OCI-LY1 (cell line): ENCODE data around the gene MTPN.

Experiments used
- H2AFZ ChIP-seq: fragments of 200-600 bp; sonication (generic), shearing (Covaris generic); 2 replicates; pipeline ENCODE4 v1.6.0; 2014; ENCODE audit warnings: antibody characterized with exemption, mild to moderate bottlenecking, low read length
- H3F3A ChIP-seq: fragments of 200-600 bp; sonication (generic), shearing (Covaris generic); 2 replicates; pipeline ENCODE4 v1.6.0; 2014; ENCODE audit warnings: mild to moderate bottlenecking, antibody characterized with exemption, low read length, moderate library complexity; ENCODE audit not compliant: insufficient read depth
- H3K27ac ChIP-seq: fragments of 200-600 bp; sonication (generic); 2 replicates; pipeline ENCODE4 v1.5.1; 2014; ENCODE audit warnings: low read length, mixed run types, mild to moderate bottlenecking, low read depth; ENCODE audit not compliant: poor library complexity, severe bottlenecking
- H3K27me3 ChIP-seq: fragments of 200-600 bp; sonication (generic); 2 replicates; pipeline ENCODE4 v1.6.0; 2014; ENCODE audit warnings: antibody characterized with exemption, mild to moderate bottlenecking, low read length, moderate library complexity; ENCODE audit not compliant: insufficient read depth
- H3K36me3 ChIP-seq: fragments of 200-600 bp; sonication (generic); 2 replicates; pipeline ENCODE4 v1.6.1; 2014; ENCODE audit warnings: mild to moderate bottlenecking, antibody characterized with exemption, low read length, moderate library complexity, mixed read lengths; ENCODE audit not compliant: insufficient read depth
- H3K4me1 ChIP-seq: fragments of 200-600 bp; sonication (generic); 2 replicates; pipeline ENCODE4 v1.5.1; 2014; ENCODE audit warnings: mild to moderate bottlenecking, low read length, moderate library complexity; ENCODE audit not compliant: insufficient read depth, severe bottlenecking
- H3K4me2 ChIP-seq: fragments of 200-600 bp; sonication (generic), shearing (Covaris generic); 2 replicates; pipeline ENCODE4 v1.6.1; 2014; ENCODE audit warnings: low read length
- H3K4me3 ChIP-seq: fragments of 200-600 bp; sonication (generic); 2 replicates; pipeline ENCODE4 v1.5.1; 2014; ENCODE audit warnings: low read length, low read depth, mild to moderate bottlenecking, mixed read lengths; ENCODE audit not compliant: poor library complexity, severe bottlenecking
- H3K79me2 ChIP-seq: fragments of 200-600 bp; shearing (Covaris generic); 2 replicates; pipeline ENCODE4 v1.6.1; 2016; ENCODE audit warnings: mixed run types, low read length, mixed read lengths; ENCODE audit not compliant: insufficient read depth
- H3K9ac ChIP-seq: fragments of 200-600 bp; sonication (generic), shearing (Covaris generic); 2 replicates; pipeline ENCODE4 v1.6.1; 2014; ENCODE audit warnings: mild to moderate bottlenecking, low read length, mixed read lengths
- H3K9me2 ChIP-seq: fragments of 200-600 bp; sonication (generic), shearing (Covaris generic); 2 replicates; pipeline ENCODE4 v1.6.1; 2014; ENCODE audit warnings: low read depth, mild to moderate bottlenecking, low read length, mixed read lengths
- H3K9me3 ChIP-seq: fragments of 200-600 bp; shearing (Covaris generic); 2 replicates; pipeline ENCODE4 v1.6.1; 2014; ENCODE audit warnings: low read length, mixed read lengths
- H4K20me1 ChIP-seq: fragments of 200-600 bp; sonication (generic), shearing (Covaris generic); 2 replicates; pipeline ENCODE4 v1.6.0; 2016; ENCODE audit warnings: mild to moderate bottlenecking, low read length; ENCODE audit not compliant: insufficient read depth
- EZH2 ChIP-seq: fragments of 200-600 bp; sonication (generic), shearing (Covaris generic); IDR thresholded peaks from 2 replicates; pipeline ENCODE4 v1.8.0; 2017; ENCODE audit warnings: borderline replicate concordance, mixed run types, mild to moderate bottlenecking, antibody characterized with exemption, low read length, moderate library complexity, mixed read lengths
- TF ChIP-seq, protein P1 (sequence below): fragments of 200-600 bp; sonication (generic), shearing (Covaris generic); IDR thresholded peaks from 2 replicates; pipeline ENCODE4 v1.5.1; 2017; ENCODE audit warnings: mild to moderate bottlenecking, antibody characterized with exemption, low read length, moderate library complexity, mixed read lengths

MTPN gene, protein sequence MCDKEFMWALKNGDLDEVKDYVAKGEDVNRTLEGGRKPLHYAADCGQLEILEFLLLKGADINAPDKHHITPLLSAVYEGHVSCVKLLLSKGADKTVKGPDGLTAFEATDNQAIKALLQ

DNA sequence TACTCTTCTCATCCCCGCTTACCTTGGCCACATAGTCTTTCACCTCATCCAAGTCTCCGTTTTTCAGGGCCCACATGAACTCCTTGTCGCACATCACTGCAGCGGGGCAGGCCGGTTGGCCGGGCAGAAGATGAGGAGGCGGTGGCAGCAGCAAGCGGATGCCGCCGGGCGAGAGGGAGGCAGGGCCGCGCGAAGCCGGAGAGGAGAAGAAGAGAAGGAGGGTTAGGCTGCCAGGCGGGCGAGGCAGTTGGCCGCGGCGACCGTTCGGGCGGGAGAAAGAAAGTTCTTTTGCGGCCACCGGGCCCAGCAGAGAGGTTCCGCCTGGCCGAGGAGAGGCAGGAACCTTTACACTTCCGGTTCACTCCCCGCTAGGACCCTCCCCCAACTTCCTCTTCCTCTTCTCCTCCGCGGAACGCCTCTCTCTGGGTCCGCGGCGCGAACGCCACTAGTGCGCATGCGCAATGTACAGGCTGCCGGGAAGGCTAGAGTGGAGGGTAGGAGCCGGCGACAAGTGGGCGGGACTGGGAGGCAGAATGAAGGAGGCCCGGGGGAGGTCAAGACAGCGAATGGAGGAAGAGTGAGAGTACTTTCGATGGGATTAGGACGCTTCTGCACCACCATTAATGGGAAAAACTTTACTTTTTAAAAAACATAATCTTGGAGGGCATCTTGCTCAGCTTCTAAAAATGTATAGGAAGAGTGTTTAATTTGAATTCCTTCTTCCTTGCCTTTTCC lies at the start of gene MTPN:
TSS of gene MTPN (minus strand) at position 353 of the 735 bp plus-strand sequence. CDS start at position 94, 259 bp downstream.
- Histone ChIP-seq H3K36me3 (peaks cover 31% of the 10 kb centered on the region), H3K9me2 (no peaks in the 10 kb centered on the region), H3K9me3 (no peaks in the 10 kb centered on the region), H4K20me1 (no peaks in the 10 kb centered on the region; the same call in 1 of the 2 replicates), H3K4me1 (peaks cover 55% of the 10 kb centered on the region), H3K4me2 (peak within 1 kb of the TSS; percentile 96), H3K27me3 (no peaks in the 10 kb centered on the region), H2AFZ (peak within 1 kb of the TSS; percentile 42), H3K9ac (peak within 1 kb of the TSS; percentile 81), H3K4me3 (peak within 1 kb of the TSS; percentile 83), H3K79me2 (peaks cover 48% of the 10 kb centered on the region), H3K27ac (peak within 1 kb of the TSS; percentile 75), H3F3A (no peaks in the 10 kb centered on the region)
- TF ChIP-seq EZH2 = no peak

DNA sequence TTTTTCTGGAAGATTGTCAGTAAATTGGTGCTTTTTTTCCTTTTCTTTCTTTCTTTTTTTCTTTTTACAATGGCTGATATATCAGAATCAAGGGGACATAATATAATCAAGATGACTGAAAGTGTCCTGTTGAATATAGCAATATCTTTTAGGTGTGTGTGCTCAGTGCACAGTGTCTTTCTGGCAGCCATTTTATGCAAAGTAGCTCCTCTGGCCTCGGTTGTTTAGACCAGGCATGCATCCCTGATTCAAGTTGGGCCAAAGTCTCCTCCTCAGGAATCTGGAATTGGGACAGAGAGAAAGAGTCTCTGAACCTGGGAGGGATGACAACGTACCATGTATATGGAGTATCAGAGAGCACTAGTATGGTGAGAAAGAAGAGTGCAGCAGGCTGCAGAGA lies 49.0 kb upstream of the MTPN start:
- no peak overlapping the region for H2AFZ ChIP-seq
- no peaks in the 10 kb centered on the region for H3K4me1 ChIP-seq
- H3K79me2 ChIP-seq = no peaks in the 10 kb centered on the region
- no peaks in the 10 kb centered on the region for H3K36me3 ChIP-seq
- H3K27me3 ChIP-seq = no peaks in the 10 kb centered on the region
- H3F3A ChIP-seq = no peaks in the 10 kb centered on the region
- no peaks in the 10 kb centered on the region for H4K20me1 ChIP-seq
- no peak overlapping the region for H3K27ac ChIP-seq
- no peaks in the 10 kb centered on the region for H3K9me3 ChIP-seq
- H3K9ac ChIP-seq = no peak overlapping the region
- H3K4me2 ChIP-seq = no peak overlapping the region
- H3K9me2 ChIP-seq = no peaks in the 10 kb centered on the region
- no peak overlapping the region for H3K4me3 ChIP-seq
- TF ChIP-seq EZH2 = no peak

DNA sequence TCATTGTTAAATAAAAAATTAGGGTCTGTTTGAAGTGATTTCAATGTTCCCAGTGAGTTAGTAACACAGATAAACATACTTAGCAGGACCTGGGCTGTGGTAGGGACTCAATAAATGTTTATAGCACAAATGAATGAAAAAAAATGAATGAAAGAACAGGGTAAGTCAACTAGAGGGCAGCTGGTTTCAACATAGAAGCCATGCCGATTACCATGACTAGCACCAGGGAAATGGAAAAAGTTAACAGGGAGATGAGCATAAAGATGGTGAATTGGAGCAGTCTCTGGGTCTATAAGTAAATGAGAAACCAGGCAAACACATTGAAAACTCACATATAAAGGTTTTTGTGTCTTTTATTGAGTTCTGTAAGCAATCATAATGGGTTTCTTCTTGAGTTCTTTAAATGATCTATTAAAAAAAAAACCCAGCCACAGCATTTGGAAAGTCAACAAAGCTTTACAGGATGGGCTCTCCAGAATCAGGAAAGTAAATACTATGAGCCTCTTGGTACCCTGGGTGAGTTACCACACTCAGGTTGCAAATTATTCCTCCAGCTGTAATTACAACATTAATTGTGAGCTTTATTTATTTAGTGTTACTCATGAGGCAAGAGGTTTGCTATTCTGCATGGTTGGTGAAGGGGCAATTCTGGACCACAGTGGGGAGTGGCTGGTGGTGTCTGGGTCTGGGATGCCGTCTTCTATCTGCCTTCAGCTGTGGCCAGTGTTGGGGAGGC lies 46.1 kb upstream of the MTPN start:
- Histone ChIP-seq H3F3A (no peaks in the 10 kb centered on the region), H3K27ac (no peak overlapping the region), H4K20me1 (no peaks in the 10 kb centered on the region), H3K27me3 (no peaks in the 10 kb centered on the region), H3K79me2 (no peaks in the 10 kb centered on the region), H2AFZ (no peak overlapping the region), H3K4me2 (no peak overlapping the region), H3K9me3 (no peaks in the 10 kb centered on the region), H3K4me3 (no peak overlapping the region), H3K9ac (no peak overlapping the region), H3K4me1 (no peaks in the 10 kb centered on the region), H3K36me3 (no peaks in the 10 kb centered on the region), H3K9me2 (no peaks in the 10 kb centered on the region)
- no peak for TF ChIP-seq EZH2
- TF ChIP-seq, protein P1, sequence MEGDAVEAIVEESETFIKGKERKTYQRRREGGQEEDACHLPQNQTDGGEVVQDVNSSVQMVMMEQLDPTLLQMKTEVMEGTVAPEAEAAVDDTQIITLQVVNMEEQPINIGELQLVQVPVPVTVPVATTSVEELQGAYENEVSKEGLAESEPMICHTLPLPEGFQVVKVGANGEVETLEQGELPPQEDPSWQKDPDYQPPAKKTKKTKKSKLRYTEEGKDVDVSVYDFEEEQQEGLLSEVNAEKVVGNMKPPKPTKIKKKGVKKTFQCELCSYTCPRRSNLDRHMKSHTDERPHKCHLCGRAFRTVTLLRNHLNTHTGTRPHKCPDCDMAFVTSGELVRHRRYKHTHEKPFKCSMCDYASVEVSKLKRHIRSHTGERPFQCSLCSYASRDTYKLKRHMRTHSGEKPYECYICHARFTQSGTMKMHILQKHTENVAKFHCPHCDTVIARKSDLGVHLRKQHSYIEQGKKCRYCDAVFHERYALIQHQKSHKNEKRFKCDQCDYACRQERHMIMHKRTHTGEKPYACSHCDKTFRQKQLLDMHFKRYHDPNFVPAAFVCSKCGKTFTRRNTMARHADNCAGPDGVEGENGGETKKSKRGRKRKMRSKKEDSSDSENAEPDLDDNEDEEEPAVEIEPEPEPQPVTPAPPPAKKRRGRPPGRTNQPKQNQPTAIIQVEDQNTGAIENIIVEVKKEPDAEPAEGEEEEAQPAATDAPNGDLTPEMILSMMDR = no peak

GRCh38 chr7:136020556-136020955 lies 43.4 kb upstream of the MTPN start:
- TF ChIP-seq EZH2 = no peak
- TF ChIP-seq, protein P1 = no peak
- H3K27ac ChIP-seq = no peak overlapping the region
- no peaks in the 10 kb centered on the region for H3K36me3 ChIP-seq
- H3K27me3 ChIP-seq = no peaks in the 10 kb centered on the region
- H3K9ac ChIP-seq = no peak overlapping the region
- no peak overlapping the region for H2AFZ ChIP-seq
- no peak overlapping the region for H3K4me2 ChIP-seq
- H3F3A ChIP-seq = no peaks in the 10 kb centered on the region
- H3K9me3 ChIP-seq = no peaks in the 10 kb centered on the region
- H3K4me1 ChIP-seq = no peaks in the 10 kb centered on the region
- H3K4me3 ChIP-seq = no peak overlapping the region
- H3K79me2 ChIP-seq = no peaks in the 10 kb centered on the region
- H3K9me2 ChIP-seq = no peaks in the 10 kb centered on the region
- H4K20me1 ChIP-seq = no peaks in the 10 kb centered on the region
